GM12873 (cell line): ENCODE data around the gene DCST1.
A peak's percentile ranks its signal among the peaks of the same experiment; 100 is the strongest.

Experiments used
- CTCF ChIP-seq: IDR thresholded peaks from 2 replicates; pipeline ENCODE4 v1.5.1; 2012; ENCODE audit warnings: low read depth, mild to moderate bottlenecking, moderate library complexity, low read length, control low read depth; ENCODE audit not compliant: insufficient read depth; ENCODE audit errors: missing control alignments

The DCST1 gene

GRCh38 chr1:155079487-155080311 lies 46.1 kb downstream of the DCST1 start:
- no peak for TF ChIP-seq CTCF

GRCh38 chr1:155080312-155081228 lies 46.9 kb downstream of the DCST1 start:
- TF ChIP-seq CTCF, result no peak

DNA sequence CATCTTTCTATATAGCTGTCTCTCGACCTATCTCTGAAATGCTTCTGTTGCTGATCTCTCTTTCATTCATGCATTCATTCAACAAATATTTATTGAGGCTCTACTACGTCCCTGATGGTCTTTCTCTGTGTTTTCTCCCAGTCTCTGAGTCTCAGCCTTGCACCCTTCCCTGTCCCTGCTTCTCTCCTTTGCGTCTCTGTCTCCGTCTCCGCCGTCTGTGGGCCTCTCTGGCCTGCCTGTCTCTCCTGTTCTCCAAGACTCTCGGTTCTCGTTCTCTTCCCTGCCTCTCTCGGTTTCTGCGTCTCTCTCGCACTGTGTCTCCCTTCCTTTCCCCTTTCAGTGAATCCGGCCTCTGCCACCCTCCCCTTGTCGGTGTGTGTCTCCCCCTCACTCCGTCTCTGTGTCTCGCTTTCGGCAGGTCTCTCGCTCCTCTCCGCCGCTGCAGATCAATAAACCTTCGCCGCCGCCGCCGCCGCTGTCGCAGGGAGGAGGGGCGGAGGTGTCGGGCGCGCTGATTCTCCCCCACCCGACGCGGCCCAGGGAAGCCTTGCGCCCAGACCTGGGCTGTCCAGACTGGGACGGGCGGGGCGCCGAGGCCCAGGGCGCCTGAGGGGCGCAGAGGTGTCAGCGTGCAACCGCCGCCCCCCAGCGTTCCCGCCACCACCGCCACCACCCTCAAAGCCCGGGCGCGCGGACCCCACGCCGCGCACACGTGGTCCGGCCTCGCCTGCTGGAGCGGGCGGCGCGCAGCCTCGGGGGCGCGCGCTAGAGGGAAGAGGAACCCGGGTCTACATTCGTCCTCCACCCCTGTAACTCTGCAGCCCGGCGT lies 48.1 kb downstream of the DCST1 start:
- TF ChIP-seq CTCF, result no peak

DNA sequence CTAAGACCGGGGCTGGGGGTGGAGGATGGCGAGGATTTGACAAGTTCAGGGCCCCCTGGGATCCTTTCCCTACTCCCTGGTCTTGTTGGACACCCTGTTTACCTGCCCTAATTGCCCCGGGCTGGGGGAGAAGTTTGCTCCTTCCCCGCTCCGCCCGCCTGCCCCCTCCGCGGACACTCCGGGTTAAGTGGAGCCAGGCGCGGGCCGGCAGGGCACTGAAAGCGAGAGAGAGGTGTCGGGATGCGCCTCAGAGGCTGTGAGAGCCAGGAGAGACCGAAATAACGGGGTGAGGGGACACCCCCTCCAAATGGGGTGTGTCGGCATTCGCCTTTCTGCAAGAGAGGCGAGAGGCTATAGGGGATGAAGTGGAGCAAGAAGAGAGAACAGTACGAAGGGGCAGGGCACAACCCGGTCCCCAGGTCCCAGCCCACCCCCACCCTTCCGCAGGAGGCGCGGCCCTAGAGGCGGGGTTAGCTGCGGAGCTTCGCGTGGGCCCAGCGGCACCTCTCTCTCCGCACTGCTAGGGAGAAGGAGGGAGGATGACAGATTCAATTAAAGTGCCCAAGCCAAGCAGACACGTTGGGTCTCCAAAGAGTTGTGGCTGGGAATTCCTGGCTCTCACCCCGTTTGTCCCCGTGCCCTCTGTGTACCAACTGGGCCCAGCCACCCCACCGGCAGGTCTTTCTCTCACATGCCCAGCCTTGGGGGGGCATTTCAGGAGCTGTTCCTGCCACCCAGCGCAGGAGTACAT lies 48.9 kb downstream of the DCST1 start:
- TF ChIP-seq CTCF, result no peak

- no peak for TF ChIP-seq CTCF
These were observed 49.5 kb downstream of the DCST1 start for GRCh38 chr1:155083052-155083541.

DNA sequence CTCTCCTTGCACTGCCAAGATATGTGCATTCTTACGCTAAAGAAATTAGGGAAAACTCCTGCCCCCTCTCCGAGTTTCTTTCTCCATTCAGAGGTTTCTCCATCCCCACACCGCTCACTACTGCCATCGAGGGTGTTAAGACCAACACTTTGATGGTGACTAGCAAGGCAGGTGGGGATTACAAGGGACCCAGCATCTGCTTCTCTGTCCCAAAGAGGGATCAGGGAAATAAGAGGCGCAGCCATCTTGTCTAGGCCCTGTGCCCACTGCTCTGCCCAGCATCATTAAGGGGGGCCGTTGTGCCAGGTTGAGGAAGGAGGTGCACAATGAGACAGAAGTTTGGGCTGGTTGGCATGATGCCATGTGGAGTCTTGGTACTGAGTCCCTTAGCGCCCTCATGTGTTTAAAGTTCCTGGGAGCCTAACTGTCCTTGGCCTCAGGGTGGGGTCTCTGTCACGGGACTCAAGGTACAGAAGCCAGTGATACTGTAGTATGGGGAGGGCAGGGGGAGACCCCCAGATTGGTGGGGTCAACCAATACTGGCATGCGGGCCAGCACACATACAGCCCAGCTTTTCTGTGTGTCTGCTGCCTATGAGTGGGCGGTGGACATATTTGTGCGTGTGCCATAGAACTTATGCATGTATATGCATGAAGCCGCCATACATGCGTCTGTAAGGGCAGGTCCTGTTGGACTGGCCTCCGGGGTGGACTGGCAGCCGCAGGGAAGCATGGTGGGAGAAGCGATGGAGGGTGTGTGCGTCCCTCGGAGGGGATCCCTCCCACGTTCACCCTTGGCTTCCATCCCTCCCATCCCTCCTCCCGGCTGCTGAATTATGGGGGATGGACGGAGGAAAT lies 50.5 kb downstream of the DCST1 start:
- TF ChIP-seq CTCF, result peak; percentile 33
